ENCODE results near the gene AKAP12. TPM values are rescaled to one million over a fixed set of nuclear protein-coding genes. Genes with fewer than 3 reads are reported as not detected.
A peak's percentile ranks its signal among the peaks of the same experiment; 100 is the strongest.

Gene AKAP12
- total RNA-seq, 1 experiment from 2014 or later, result 90.0 TPM

GRCh38 chr6:151280859-151281258, 41.1 kb downstream of the AKAP12 start:
- Mint-ChIP-seq H3K36me3 (no peaks in the 10 kb centered on the region), H3K9me3 (no peaks in the 10 kb centered on the region), H3K4me3 (no peak overlapping the region), H3K27ac (0 out of 2 replicates have a peak overlapping the region, but pooled peaks have one; percentile 12), H3K4me1 (peaks cover 30% of the 10 kb centered on the region), H3K27me3 (ENCODE audit: low read depth) (no peaks in the 10 kb centered on the region)
- ChIA-PET CTCF (no interaction called here), POLR2A (no interaction called here)
- ATAC-seq, result no peak
- TF ChIP-seq, protein P1, sequence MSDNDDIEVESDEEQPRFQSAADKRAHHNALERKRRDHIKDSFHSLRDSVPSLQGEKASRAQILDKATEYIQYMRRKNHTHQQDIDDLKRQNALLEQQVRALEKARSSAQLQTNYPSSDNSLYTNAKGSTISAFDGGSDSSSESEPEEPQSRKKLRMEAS (CRISPR knock-in tag; IDR thresholded peaks at IDR 0.05), result no peak
- no peak for TF ChIP-seq GTF2I (CRISPR knock-in tag; conservative IDR thresholded peaks at IDR 0.05)
- TF ChIP-seq ZBTB21 (CRISPR knock-in tag; IDR thresholded peaks at IDR 0.05; ENCODE audit: borderline replicate concordance), result no peak
- TF ChIP-seq NR2C2 (CRISPR knock-in tag; IDR thresholded peaks at IDR 0.05), result no peak
- TF ChIP-seq, protein P2, sequence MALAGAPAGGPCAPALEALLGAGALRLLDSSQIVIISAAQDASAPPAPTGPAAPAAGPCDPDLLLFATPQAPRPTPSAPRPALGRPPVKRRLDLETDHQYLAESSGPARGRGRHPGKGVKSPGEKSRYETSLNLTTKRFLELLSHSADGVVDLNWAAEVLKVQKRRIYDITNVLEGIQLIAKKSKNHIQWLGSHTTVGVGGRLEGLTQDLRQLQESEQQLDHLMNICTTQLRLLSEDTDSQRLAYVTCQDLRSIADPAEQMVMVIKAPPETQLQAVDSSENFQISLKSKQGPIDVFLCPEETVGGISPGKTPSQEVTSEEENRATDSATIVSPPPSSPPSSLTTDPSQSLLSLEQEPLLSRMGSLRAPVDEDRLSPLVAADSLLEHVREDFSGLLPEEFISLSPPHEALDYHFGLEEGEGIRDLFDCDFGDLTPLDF (CRISPR knock-in tag; IDR thresholded peaks at IDR 0.05), result no peak
- TF ChIP-seq, protein P3, sequence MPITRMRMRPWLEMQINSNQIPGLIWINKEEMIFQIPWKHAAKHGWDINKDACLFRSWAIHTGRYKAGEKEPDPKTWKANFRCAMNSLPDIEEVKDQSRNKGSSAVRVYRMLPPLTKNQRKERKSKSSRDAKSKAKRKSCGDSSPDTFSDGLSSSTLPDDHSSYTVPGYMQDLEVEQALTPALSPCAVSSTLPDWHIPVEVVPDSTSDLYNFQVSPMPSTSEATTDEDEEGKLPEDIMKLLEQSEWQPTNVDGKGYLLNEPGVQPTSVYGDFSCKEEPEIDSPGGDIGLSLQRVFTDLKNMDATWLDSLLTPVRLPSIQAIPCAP (CRISPR knock-in tag; IDR thresholded peaks at IDR 0.05), result no peak
- TF ChIP-seq ZNF232 (CRISPR knock-in tag; IDR thresholded peaks at IDR 0.05), result no peak
- TF ChIP-seq KAT7 (CRISPR knock-in tag; IDR thresholded peaks at IDR 0.05; ENCODE audit: borderline replicate concordance), result no peak
- TF ChIP-seq, protein P4, sequence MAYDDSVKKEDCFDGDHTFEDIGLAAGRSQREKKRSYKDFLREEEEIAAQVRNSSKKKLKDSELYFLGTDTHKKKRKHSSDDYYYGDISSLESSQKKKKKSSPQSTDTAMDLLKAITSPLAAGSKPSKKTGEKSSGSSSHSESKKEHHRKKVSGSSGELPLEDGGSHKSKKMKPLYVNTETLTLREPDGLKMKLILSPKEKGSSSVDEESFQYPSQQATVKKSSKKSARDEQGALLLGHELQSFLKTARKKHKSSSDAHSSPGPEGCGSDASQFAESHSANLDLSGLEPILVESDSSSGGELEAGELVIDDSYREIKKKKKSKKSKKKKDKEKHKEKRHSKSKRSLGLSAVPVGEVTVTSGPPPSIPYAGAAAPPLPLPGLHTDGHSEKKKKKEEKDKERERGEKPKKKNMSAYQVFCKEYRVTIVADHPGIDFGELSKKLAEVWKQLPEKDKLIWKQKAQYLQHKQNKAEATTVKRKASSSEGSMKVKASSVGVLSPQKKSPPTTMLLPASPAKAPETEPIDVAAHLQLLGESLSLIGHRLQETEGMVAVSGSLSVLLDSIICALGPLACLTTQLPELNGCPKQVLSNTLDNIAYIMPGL (CRISPR knock-in tag; IDR thresholded peaks at IDR 0.05), result no peak
- TF ChIP-seq ZNF423 (CRISPR knock-in tag; IDR thresholded peaks at IDR 0.05), result no peak
- no peak for TF ChIP-seq TEAD1 (CRISPR knock-in tag; IDR thresholded peaks at IDR 0.05)
- no peak for TF ChIP-seq ZNF121 (CRISPR knock-in tag; IDR thresholded peaks at IDR 0.05)
- TF ChIP-seq, protein P5, sequence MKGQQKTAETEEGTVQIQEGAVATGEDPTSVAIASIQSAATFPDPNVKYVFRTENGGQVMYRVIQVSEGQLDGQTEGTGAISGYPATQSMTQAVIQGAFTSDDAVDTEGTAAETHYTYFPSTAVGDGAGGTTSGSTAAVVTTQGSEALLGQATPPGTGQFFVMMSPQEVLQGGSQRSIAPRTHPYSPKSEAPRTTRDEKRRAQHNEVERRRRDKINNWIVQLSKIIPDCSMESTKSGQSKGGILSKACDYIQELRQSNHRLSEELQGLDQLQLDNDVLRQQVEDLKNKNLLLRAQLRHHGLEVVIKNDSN (CRISPR knock-in tag; IDR thresholded peaks at IDR 0.05), result no peak
- TF ChIP-seq OVOL2 (CRISPR knock-in tag; IDR thresholded peaks at IDR 0.05; ENCODE audit: borderline replicate concordance), result no peak
- TF ChIP-seq MYBL2 (CRISPR knock-in tag; IDR thresholded peaks at IDR 0.05), result no peak
- TF ChIP-seq ZNF281 (CRISPR knock-in tag; IDR thresholded peaks at IDR 0.05), result no peak
- no peak for TF ChIP-seq ZNF532 (CRISPR knock-in tag; IDR thresholded peaks at IDR 0.05; ENCODE audit: borderline replicate concordance)
- TF ChIP-seq ARID4B (CRISPR knock-in tag; IDR thresholded peaks at IDR 0.05; ENCODE audit: borderline replicate concordance), result no peak
- TF ChIP-seq JAZF1 (CRISPR knock-in tag; IDR thresholded peaks at IDR 0.05), result no peak
- TF ChIP-seq SMAD4 (CRISPR knock-in tag; IDR thresholded peaks at IDR 0.05), result no peak
- DNase-seq (ENCODE audit: low spot score), result no peak

All from WTC11 (cell line).